HepG2 (cell line): ENCODE results near the gene INSRR. TPM values are rescaled to one million over a fixed set of nuclear protein-coding genes. Genes with fewer than 3 reads are reported as not detected.
A peak's percentile ranks its signal among the peaks of the same experiment; 100 is the strongest.

Experiments
- ATAC-seq: fragments of 200-7000 bp; cut with Tn5 transposase; 3 replicates; pipeline ENCODE4 v1.9.1; 2020; ENCODE audit warnings: mild to moderate bottlenecking, moderate library complexity
- BruUV-seq: library from RNA; stranded (reverse); fragments of 400-500 nt; replicated peaks from 2 replicates; lab custom pipeline; 2021; lab: Mats Ljungman, UMichigan
- CTCF ChIA-PET: fragments of 300-600 bp; formaldehyde crosslinking; extraction: SDS; loops from one replicate; lab custom pipeline; 2021; ENCODE audit warnings: low total read pairs, inconsistent platforms, low intra/inter-chr PET ratio; lab: Yijun Ruan, JAX
- POLR2A ChIA-PET: fragments of 350-600 bp; sonication (Branson Sonifier 250); formaldehyde crosslinking; loops from one replicate; lab custom pipeline; 2020; ENCODE audit warnings: antibody characterized with exemption, inconsistent platforms; lab: Yijun Ruan, JAX
- DNase-seq: peaks from one replicate; pipeline ENCODE4 v3.0.0-alpha.2; 2015; ENCODE audit warnings: low spot score
- FAIRE-seq: peaks from 3 replicates; lab custom pipeline; 2011; peaks lifted over from hg19 to GRCh38; lab: Jason Lieb, UNC
- H2AFZ ChIP-seq: one replicate; pipeline ENCODE4 v1.6.1; 2011; ENCODE audit warnings: low read length, inconsistent platforms
- H3K27ac ChIP-seq: fragments of 300-600 bp; 3 replicates; pipeline ENCODE4 v1.8.0; 2011; ENCODE audit warnings: mixed run types, mild to moderate bottlenecking, mixed read lengths, low read length, inconsistent platforms; ENCODE audit not compliant: insufficient read depth; ENCODE audit errors: extremely low read length
- H3K27me3 ChIP-seq, 2 experiments: fragments of 200-600 bp in 1 of 2; 2 replicates in 1 of 2; 3 replicates in 1 of 2; pipeline versions ENCODE4 v1.6.0 to v1.8.0; 2011; ENCODE audit warnings: low read length in 2 of 2, mild to moderate bottlenecking in 2 of 2, moderate library complexity in 2 of 2, inconsistent platforms in 1 of 2; ENCODE audit not compliant: insufficient read depth in 2 of 2, control insufficient read depth in 1 of 2
- H3K36me3 ChIP-seq, 2 experiments: fragments of 200-600 bp in 1 of 2; replicated peaks in 1 of 2; 2 replicates in 1 of 2; 3 replicates in 1 of 2; pipeline versions ENCODE4 v1.5.1 to v1.8.0; 2011; ENCODE audit warnings: low read length in 2 of 2, inconsistent platforms in 1 of 2; ENCODE audit not compliant: insufficient read depth in 2 of 2, control insufficient read depth in 1 of 2
- H3K4me1 ChIP-seq: 2 replicates; pipeline ENCODE4 v1.5.1; 2012; ENCODE audit warnings: low read length, inconsistent platforms; ENCODE audit not compliant: insufficient read depth
- H3K4me2 ChIP-seq: 2 replicates; pipeline ENCODE4 v1.6.0; 2011; ENCODE audit warnings: low read depth, low read length, inconsistent platforms
- H3K4me3 ChIP-seq, 3 experiments: fragments of 200-600 bp in 1 of 3; sonication (generic), shearing (Covaris generic) in 1 of 3; replicated peaks in 1 of 3; 2 replicates each; pipeline ENCODE4 v1.5.1; 2011 to 2016; ENCODE audit warnings: low read length in 3 of 3, inconsistent platforms in 2 of 3, low read depth in 2 of 3, mild to moderate bottlenecking in 2 of 3, control low read depth in 1 of 3, mixed read lengths in 1 of 3; ENCODE audit not compliant: insufficient read depth in 1 of 3
- H3K79me2 ChIP-seq: one replicate; pipeline ENCODE4 v1.6.1; 2011; ENCODE audit warnings: low read length, inconsistent platforms; ENCODE audit not compliant: insufficient read depth
- H3K9ac ChIP-seq: 2 replicates; pipeline ENCODE4 v1.6.0; 2011; ENCODE audit warnings: mild to moderate bottlenecking, low read depth, low read length, inconsistent platforms; ENCODE audit not compliant: insufficient read depth
- H3K9me3 ChIP-seq: 2 replicates; pipeline ENCODE4 v1.5.1; 2012; ENCODE audit warnings: mild to moderate bottlenecking, low read length
- H4K20me1 ChIP-seq: 2 replicates; pipeline ENCODE4 v1.6.0; 2011; ENCODE audit warnings: inconsistent platforms, mild to moderate bottlenecking, low read length, moderate library complexity; ENCODE audit not compliant: insufficient read depth
- CTCF ChIP-seq: sonication (generic); formaldehyde crosslinking; IDR thresholded peaks from 2 replicates; pipeline ENCODE4 v1.5.0; 2020; ENCODE audit warnings: mild to moderate bottlenecking, missing genetic modification reagents, moderate library complexity
- FOXK2 ChIP-seq: fragments of 450-650 bp; IDR thresholded peaks from 2 replicates; pipeline ENCODE4 v1.6.1; 2016
- GPBP1L1 ChIP-seq: sonication (generic); formaldehyde crosslinking; IDR thresholded peaks from 2 replicates; pipeline ENCODE4 v1.5.0; 2020; ENCODE audit warnings: mild to moderate bottlenecking, missing genetic modification reagents
- RBAK ChIP-seq: sonication (generic); formaldehyde crosslinking; IDR thresholded peaks from 2 replicates; pipeline ENCODE4 v1.5.1; 2020; ENCODE audit warnings: mild to moderate bottlenecking, missing genetic modification reagents
- ZNF414 ChIP-seq: sonication (generic); formaldehyde crosslinking; IDR thresholded peaks from 2 replicates; pipeline ENCODE4 v1.5.0; 2020; ENCODE audit warnings: missing genetic modification reagents
- ZNF512B ChIP-seq: sonication (generic); formaldehyde crosslinking; IDR thresholded peaks from 2 replicates; pipeline ENCODE4 v1.5.1; 2020; ENCODE audit warnings: missing genetic modification reagents, mild to moderate bottlenecking, borderline replicate concordance
- ZNF564 ChIP-seq: sonication (generic); formaldehyde crosslinking; IDR thresholded peaks from 2 replicates; pipeline ENCODE4 v1.8.1; 2023; ENCODE audit warnings: mild to moderate bottlenecking, missing genetic modification reagents
- WGBS: methylation state at CpG from one replicate; pipeline ENCODE4 v1.1.6; 2017; ENCODE audit warnings: low lambda C conversion rate; 5-methylcytosine and 5-hydroxymethylcytosine counted together
- in situ Hi-C: cut with HindIII; loops from 2 replicates; pipeline ENCODE4 v1.10.0; 2017; ENCODE audit warnings: low pct_unique_long_range_greater_than_20kb; ENCODE audit not compliant: extremely low pct_ligation_motif_present
- intact Hi-C: fragments of 100-400 bp; cut with micrococcal nuclease; formaldehyde crosslinking; loops from one replicate; pipeline ENCODE4 v1.10.0; 2022; ENCODE audit not compliant: unreplicated experiment
- polyA plus RNA-seq, 8 experiments: library from polyadenylated mRNA; depleted of rRNA in 3 of 8; stranded (reverse) in 7 of 8; unstranded in 1 of 8; fragments of >200 nt; fragmentation: Illumina TruSeq in 4 of 8; extraction: Trizol in 4 of 8; gene quantifications; 2 replicates each; pipeline versions ENCODE4 v1.2.1 to v1.2.3, GENCODE V29; 2011 to 2016; ENCODE audit warnings: low read depth in 4 of 8, missing spikeins in 1 of 8, mixed read lengths in 1 of 8; ENCODE audit not compliant: insufficient read depth in 1 of 8
- total RNA-seq, 5 experiments: library from RNA; depleted of rRNA; stranded (reverse); fragments of >200 nt; fragmentation: Illumina TruSeq; extraction: Trizol; gene quantifications; 2 replicates each; pipeline ENCODE4 v1.2.3, GENCODE V29; 2016; ENCODE audit warnings: low read depth in 1 of 5
- TF ChIP-seq, protein P1 (sequence below), 2 experiments: sonication (generic) in 1 of 2; formaldehyde crosslinking in 1 of 2; IDR thresholded peaks; 2 replicates each; pipeline versions ENCODE4 v1.6.1 to v1.9.0; 2014 to 2022; ENCODE audit warnings: antibody characterized with exemption in 1 of 2, borderline replicate concordance in 1 of 2, inconsistent platforms in 1 of 2, low read depth in 1 of 2, missing genetic modification reagents in 1 of 2

The INSRR gene
- total and polyA plus RNA-seq, 2 of the 13 experiments (the other 11 are each of a cell fraction or from before 2014, with no cell fraction given) = not detected

GRCh38 chr1:156869455-156869854, 10.5 kb upstream of the INSRR start (continued):
- no peak for TF ChIP-seq ZNF414 (CRISPR knock-in tag)
- no peak for TF ChIP-seq ZNF564 (CRISPR knock-in tag)
- no peak for TF ChIP-seq ZNF512B (CRISPR knock-in tag)

DNA sequence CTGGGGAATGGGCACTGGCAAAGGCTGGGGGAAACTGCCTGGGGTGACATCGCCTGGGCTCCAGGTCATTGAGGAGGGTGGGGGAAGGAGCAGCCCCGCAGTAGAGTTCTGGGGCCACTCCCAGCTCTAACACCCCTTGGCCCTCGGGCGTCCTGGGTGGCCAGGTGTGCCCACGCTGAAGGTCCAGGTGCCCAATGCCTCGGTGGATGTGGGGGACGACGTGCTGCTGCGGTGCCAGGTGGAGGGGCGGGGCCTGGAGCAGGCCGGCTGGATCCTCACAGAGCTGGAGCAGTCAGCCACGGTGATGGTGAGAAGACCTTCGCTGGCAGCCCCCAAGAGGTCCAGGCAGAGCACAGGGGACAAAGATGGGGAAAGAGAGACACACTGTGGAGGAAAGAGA, 9.4 kb upstream of the INSRR start:
- Histone ChIP-seq H3K79me2 (no peaks in the 10 kb centered on the region), H3K4me1 (no peaks in the 10 kb centered on the region), H3K9ac (no peak overlapping the region), H3K9me3 (no peaks in the 10 kb centered on the region), H3K27ac (no peak overlapping the region), H3K4me3 (no peak overlapping the region), H3K4me2 (no peak overlapping the region), H3K27me3 (peaks cover 5 to 56% of the 10 kb centered on the region in 2 experiments; a peak in 4 of 5 replicates), H2AFZ (no peak overlapping the region), H3K36me3 (no peaks in the 10 kb centered on the region), H4K20me1 (no peaks in the 10 kb centered on the region)
- intact Hi-C loops = loop anchor here (10.0 kb wide), 1 partner anchor 74 kb away; no protein-coding TSS in a partner anchor
- in situ Hi-C loops = loop anchor here (10.0 kb wide), 1 partner anchor 174 kb away; no protein-coding TSS in a partner anchor
- WGBS = 35% methylated on average over 6 of the region's 13 CpGs
- no TSS peak for BruUV-seq
- DNase-seq (no peak), ATAC-seq (peak; percentile 39; the same call in 2 of the 3 replicates), FAIRE-seq (no peak)
- CTCF ChIA-PET = no interaction called here
- POLR2A ChIA-PET = no interaction called here
- TF ChIP-seq, protein P1, sequence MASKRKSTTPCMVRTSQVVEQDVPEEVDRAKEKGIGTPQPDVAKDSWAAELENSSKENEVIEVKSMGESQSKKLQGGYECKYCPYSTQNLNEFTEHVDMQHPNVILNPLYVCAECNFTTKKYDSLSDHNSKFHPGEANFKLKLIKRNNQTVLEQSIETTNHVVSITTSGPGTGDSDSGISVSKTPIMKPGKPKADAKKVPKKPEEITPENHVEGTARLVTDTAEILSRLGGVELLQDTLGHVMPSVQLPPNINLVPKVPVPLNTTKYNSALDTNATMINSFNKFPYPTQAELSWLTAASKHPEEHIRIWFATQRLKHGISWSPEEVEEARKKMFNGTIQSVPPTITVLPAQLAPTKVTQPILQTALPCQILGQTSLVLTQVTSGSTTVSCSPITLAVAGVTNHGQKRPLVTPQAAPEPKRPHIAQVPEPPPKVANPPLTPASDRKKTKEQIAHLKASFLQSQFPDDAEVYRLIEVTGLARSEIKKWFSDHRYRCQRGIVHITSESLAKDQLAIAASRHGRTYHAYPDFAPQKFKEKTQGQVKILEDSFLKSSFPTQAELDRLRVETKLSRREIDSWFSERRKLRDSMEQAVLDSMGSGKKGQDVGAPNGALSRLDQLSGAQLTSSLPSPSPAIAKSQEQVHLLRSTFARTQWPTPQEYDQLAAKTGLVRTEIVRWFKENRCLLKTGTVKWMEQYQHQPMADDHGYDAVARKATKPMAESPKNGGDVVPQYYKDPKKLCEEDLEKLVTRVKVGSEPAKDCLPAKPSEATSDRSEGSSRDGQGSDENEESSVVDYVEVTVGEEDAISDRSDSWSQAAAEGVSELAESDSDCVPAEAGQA (IDR thresholded peaks at IDR 0.05; ENCODE audit: low read depth) = no peak
- TF ChIP-seq, protein P1 (CRISPR knock-in tag; IDR thresholded peaks at IDR 0.05; ENCODE audit: borderline replicate concordance) = no peak
- TF ChIP-seq GPBP1L1 (CRISPR knock-in tag) (no peak), FOXK2 (no peak), CTCF (CRISPR knock-in tag) (peak; percentile 35), RBAK (CRISPR knock-in tag) (no peak)
